Measurements from ENCODE around the gene HDAC9.

DNA sequence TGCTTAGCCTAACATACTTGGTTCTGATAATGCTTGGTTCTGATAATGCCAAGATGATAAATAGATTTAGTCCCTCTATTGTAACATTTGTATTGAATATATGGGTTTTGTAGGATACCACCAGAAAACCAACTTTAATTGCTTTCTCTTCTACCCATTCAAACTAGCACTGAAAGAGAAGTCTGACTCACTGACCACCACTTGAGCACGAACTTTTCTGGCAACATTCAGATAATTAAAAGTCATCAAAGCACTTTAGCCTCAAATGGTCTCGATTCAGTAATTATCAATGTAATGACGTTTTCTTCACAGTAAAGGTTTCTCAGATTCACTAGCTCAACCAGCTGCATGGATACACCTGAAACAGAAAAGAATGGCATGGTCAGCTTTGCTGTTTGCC lies 63.0 kb downstream of the HDAC9 start:
- TF ChIP-seq, protein P1, sequence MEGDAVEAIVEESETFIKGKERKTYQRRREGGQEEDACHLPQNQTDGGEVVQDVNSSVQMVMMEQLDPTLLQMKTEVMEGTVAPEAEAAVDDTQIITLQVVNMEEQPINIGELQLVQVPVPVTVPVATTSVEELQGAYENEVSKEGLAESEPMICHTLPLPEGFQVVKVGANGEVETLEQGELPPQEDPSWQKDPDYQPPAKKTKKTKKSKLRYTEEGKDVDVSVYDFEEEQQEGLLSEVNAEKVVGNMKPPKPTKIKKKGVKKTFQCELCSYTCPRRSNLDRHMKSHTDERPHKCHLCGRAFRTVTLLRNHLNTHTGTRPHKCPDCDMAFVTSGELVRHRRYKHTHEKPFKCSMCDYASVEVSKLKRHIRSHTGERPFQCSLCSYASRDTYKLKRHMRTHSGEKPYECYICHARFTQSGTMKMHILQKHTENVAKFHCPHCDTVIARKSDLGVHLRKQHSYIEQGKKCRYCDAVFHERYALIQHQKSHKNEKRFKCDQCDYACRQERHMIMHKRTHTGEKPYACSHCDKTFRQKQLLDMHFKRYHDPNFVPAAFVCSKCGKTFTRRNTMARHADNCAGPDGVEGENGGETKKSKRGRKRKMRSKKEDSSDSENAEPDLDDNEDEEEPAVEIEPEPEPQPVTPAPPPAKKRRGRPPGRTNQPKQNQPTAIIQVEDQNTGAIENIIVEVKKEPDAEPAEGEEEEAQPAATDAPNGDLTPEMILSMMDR (IDR thresholded peaks at IDR 0.05), result no peak
- TF ChIP-seq ZFX (IDR thresholded peaks at IDR 0.05; ENCODE audit: borderline replicate concordance), result no peak

Measured in 22Rv1 (cell line).